Measurements from ENCODE around the gene NSMCE4A.
"Not testable (repeated sequence)": the region's sequence is repeated elsewhere in the genome, so short reads cannot be mapped to it uniquely, and the experiment has no call there.

NSMCE4A gene

GRCh38 chr10:121988361-121989324 lies 13.6 kb upstream of the NSMCE4A start, which contains the start of gene TACC2:
Gene TACC2, plus strand, starts transcription at chr10:121989163. Its CDS starts 32,819 bp downstream, at chr10:122021982.
- no peak for DNase-seq (ENCODE audit: low read depth in 2 of 2)

DNA sequence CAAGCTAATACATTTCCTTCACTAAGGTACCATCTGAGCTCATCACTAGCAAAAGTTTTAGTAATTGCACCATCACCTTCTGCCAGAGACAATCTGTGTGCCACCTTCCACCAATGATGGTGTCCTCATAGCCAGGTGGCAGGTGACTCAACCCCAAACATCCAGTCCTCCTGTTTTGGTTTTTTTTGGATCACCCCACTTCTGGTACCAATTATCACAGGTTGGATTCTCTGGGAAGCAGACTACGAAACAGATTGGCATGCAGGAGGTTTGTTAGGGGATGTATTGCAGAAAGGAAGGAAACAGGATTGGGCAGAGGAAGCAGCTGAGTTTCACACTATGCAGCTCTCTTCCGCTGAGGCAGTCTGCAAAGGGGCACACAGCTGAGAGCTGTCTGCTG lies 9.4 kb upstream of the NSMCE4A start:
- no peak for DNase-seq (ENCODE audit: low read depth in 2 of 2)

GRCh38 chr10:121983852-121984251 lies 8.8 kb upstream of the NSMCE4A start:
- no peak for DNase-seq (ENCODE audit: low read depth in 2 of 2)

DNA sequence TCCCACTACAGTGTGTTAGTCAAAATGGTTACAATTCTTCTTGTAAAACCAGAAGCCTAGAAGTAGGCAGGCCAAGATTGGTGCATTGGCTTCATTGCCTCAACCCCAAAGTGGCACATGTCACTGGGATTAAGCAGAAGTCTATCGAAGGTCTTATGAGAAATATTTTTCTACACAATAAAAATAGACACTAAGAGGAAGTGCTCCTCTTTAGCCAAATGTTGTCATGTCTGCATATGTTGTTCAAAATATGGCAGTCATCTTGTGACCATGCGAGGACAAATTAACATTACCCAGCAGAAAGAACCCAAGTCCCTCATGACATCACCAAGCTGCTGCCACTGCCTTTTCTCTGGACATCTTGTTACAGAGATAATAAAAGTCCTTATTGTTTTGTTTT lies 6.3 kb upstream of the NSMCE4A start:
- DNase-seq (ENCODE audit: low read depth in 2 of 2) = no peak

DNA sequence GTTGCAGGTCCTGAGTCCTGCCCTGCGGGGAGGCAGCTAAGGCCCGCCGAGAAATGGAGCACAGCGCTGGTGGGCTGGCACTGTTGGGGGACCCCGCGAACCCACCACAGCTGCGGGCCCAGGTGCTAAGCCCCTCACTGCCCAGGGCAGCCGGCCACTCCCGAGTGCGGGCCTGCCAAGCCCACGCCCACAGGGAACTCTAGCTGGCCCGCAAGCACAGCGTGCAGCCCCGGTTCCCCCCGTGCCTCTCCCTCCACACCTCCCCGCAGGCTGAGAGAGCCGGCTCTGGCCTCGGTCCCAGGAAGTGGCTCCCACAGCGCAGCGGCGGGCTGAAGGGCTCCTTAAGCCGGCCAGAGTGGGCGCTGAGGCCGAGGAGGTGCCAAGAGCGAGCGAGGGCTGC lies 3.5 kb upstream of the NSMCE4A start:
- DNase-seq (ENCODE audit: low read depth in 2 of 2) = no peak

- DNase-seq (ENCODE audit: low read depth in 2 of 2) = no peak
Observed at GRCh38 chr10:121976607-121977006, 1.6 kb upstream of the NSMCE4A start.

DNA sequence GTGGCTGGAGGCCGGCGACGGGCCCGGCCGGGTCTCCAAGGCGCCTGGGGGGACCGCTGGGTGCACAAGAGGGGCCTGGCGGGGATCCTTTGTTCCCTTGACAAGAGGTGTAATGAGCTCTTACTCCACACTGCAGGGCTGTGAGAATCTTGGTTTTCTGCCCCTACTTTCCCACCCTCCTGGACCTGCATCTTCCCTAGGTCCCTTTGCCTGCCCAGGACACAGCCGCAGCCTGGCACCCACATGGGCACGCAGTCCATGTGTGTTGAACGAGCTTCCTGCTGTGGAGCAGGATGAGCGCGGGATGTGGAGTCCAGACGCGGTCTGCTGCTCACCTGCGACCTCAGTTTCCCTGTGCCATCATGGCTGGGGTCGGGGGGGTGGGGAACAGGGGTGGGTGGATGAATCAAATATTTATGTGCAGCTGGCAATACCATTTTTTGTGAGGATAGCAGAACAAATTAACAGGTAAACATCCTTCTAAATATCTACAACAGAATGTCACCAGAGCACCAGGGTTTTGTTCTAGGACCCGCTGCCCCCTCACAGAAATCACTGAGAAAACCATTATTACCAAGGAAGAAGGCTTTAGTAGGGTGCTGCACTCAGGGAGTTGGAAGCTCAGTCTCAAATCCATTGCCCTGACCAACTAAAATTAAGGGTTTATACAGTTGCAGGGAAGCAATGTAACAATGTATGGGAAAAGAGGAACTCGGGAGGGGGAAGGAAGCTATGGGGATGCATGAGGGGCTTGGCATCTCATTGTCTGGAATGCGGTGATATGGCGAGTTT lies 474 bp upstream of the NSMCE4A start:
- no peak for DNase-seq (ENCODE audit: low read depth in 2 of 2)

DNA sequence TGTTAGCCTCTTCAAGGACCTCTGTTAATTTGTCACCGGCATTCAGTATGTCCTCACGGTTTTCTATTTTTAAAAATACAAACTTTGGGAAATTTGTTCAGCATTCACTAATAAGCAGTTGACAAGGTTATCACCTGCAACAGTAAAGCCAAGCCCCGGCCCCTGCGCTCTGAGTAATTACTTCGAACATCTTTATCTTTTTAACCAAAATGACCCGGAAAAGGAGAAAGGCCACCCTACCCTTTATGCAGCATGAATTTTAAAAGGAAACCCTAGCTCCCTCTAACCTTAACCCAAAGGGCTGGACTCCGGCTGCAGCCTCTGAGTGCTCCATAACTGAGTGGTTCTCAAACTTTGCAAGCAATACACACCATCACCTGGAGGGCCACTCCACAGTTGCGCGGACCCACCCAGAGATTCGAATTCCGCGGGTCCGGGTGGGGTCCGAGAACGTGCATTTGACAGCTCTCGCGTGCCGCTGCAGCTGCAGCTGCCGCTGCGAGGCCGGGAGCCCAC lies 940 bp downstream of the NSMCE4A start:
- peak in 1 of 2 donors; percentile 4 for DNase-seq (ENCODE audit: low read depth in 2 of 2)

DNA sequence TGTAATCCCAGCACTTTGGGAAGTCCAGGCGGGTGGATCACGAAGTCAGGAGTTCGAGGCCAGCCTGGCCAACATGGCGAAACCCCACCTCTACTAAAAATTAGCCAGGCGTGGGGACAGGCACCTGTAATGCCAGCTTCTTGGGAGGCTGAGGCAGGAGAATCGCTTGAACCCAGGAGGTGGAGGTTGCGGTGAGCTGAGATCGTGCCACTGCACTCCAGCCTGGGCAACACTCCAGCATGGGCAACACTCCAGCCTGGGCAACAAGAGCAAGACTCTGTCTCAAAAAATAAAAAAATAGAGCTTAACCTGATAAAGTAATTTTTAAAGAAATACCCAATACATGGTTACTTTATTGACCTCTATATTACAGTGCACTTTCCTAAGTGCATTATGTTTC lies 5.9 kb downstream of the NSMCE4A start:
- not testable (repeated sequence) for DNase-seq (ENCODE audit: low read depth in 2 of 2)

DNA sequence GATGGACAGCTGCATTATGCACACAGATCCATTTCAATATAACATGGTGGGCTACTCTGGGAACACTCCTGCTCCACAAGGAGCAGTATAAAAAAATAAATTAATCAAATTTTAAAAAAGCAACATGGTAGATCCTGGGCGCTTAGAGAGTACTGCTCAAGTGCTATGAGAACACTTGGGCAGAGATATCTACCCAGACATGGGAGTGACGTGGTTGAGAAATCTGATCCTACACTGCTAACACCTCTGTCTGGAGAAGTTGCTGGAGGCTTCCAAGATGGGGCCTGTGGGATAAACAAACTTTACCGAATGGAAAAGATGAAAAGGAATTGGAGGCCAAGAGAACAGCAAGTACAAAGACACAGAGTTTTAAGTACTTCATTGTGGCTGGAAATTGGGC lies 9.0 kb downstream of the NSMCE4A start:
- DNase-seq (ENCODE audit: low read depth in 2 of 2) = no peak

- DNase-seq (ENCODE audit: low read depth in 2 of 2) = no peak
Observed at GRCh38 chr10:121961456-121961855, 13.6 kb downstream of the NSMCE4A start.

- DNase-seq (ENCODE audit: low read depth in 2 of 2) = no peak
Observed at GRCh38 chr10:121959671-121960070, 15.3 kb downstream of the NSMCE4A start.

- DNase-seq (ENCODE audit: low read depth in 2 of 2) = no peak
Observed at GRCh38 chr10:121956111-121957061, 18.6 kb downstream of the NSMCE4A start.

GRCh38 chr10:121952226-121952625 lies 22.8 kb downstream of the NSMCE4A start:
- DNase-seq (ENCODE audit: low read depth in 2 of 2) = no peak

- no peak for DNase-seq (ENCODE audit: low read depth in 2 of 2)
Observed at GRCh38 chr10:121949451-121949850, 25.6 kb downstream of the NSMCE4A start.

DNA sequence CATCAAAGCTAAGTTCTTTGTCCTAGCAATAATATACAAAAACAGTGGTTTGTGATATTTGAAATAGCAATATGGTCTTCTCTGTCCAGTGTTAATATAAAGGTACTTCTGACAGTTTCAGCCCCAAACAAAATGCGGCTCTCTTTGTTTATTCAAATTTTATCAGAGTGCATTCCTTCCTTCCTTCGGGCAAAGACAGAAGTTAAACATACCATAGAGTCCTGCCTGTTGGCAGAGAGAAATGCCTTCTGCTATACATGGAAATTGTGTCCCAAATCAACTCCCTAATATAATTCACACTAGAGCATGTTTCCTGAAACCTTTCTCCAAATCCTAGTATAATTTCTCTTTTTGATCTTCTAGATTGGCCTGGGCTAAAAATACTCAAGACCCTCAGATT lies 26.0 kb downstream of the NSMCE4A start:
- no peak for DNase-seq (ENCODE audit: low read depth in 2 of 2)

DNA sequence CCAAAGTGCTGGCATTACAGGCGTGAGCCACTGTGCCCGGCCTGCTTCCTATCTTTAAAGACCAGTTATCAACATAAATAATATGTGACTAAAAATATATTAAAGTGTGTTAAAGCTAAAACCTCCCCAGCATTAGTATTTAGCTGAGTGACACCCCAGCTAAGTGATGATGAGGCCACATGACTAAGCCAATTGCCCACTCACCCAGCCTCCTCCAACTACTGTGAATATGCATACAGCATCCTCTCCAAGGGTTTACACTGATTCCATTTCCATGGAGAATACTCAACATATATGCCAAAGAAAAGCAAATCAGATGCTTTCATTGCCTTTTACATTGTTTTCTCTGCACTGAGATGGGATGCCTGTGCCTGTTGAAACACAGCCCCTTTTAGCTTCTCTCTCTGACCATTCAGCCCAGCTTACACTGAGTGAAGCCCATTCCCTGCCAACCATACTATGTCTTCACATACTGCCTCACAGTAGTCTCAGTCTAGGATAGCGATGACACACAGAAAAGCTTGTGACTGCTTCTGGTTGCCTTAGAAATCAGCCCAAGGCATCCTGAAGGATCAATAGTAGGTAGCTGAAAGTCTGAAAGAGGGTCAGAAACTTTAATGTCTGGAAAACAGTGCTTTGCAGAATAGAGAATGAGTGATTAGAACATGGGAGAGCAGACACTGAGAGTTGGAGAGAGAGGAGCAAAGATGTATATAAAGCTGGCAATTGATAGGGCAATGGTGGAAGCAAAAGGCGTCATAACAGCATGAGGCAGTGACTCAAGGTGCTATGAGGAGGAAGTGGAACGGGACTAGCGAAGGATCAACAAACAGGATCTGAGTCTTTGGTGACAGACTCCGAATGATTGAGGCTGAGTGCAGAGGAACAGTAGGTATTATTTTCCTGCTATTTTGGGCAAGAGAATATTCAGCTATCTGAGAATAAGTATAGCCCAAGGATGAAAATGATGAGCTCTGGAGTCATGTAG lies 27.4 kb downstream of the NSMCE4A start:
- no peak for DNase-seq (ENCODE audit: low read depth in 2 of 2)

DNA sequence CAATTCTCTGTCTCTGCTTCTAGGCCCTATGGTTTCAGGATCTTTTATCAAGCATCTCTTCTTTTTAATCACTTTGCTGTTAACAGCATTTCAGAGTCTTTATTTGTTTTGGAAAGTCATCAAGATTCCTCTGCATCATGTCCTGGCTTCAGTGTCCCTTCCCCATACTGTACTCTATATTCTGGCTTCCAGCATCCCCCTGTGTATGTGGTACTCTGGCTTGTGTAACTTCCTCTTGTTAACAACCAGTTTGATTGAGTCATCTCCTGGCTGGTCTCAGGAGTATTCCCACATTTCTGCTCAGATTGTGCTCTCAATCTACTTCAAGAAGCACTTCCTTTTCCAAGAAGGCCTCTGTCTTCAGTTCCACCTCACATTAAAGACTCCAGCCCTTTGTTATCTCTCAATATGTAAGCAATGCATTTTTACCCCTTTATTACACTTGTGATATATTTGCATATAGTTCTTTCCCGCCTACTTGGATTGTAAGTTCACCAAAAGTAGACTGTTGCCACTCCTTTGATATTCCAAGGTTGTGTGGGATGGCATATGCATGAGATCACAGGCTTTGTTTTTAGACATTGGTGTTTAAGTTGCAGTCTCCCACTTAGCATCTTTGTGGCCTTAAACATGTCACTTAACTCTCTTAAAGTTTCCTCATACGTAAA lies 32.1 kb downstream of the NSMCE4A start:
- no peak for DNase-seq (ENCODE audit: low read depth in 2 of 2)

DNA sequence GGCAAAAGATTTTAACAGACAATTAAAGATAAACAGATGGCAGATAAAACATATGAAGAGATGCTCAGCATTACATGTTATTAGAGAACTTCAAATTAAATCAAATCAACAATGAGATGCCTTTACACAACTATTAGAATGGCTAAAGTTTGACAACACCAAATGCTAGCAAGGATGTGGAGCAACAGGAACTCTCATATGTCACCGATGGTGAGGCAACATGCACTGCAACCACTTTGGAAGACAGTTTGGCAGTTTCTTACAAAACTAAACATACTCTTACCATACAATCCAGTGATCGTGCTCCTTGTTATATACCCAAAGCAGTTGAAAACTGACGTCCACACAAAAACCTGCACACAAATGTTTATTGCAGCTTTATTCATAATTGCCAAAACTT lies 33.5 kb downstream of the NSMCE4A start:
- DNase-seq (ENCODE audit: low read depth in 2 of 2) = no peak

GRCh38 chr10:121936295-121936694 lies 38.7 kb downstream of the NSMCE4A start:
- no peak for DNase-seq (ENCODE audit: low read depth in 2 of 2)

Data from activated CD4-positive, alpha-beta T cell treated with anti-CD3 and anti-CD28 coated beads for 24 hours (primary cell).